C4-2B (cell line): ENCODE measurements around the gene CACNA2D1.

Experiments
- CTCF ChIP-seq: fragments of 450-650 bp; conservative IDR thresholded peaks from 2 replicates; pipeline ENCODE4 v1.5.1; 2017; ENCODE audit warnings: mild to moderate bottlenecking
- ZFX ChIP-seq: fragments of 450-650 bp; IDR thresholded peaks from 2 replicates; pipeline ENCODE4 v1.6.1; 2017

GRCh38 chr7:82129091-82129490 is 314.5 kb downstream of the CACNA2D1 start:
- TF ChIP-seq CTCF (no peak), ZFX (no peak)
